ENCODE results near the gene PHF11. TPM values are rescaled to one million over a fixed set of nuclear protein-coding genes. Genes with fewer than 3 reads are reported as not detected.

PHF11 gene
- total and polyA plus RNA-seq, 2 of the 13 experiments (the other 11 are each of a cell fraction or from before 2014, with no cell fraction given): 15.8 to 22.0 TPM

DNA sequence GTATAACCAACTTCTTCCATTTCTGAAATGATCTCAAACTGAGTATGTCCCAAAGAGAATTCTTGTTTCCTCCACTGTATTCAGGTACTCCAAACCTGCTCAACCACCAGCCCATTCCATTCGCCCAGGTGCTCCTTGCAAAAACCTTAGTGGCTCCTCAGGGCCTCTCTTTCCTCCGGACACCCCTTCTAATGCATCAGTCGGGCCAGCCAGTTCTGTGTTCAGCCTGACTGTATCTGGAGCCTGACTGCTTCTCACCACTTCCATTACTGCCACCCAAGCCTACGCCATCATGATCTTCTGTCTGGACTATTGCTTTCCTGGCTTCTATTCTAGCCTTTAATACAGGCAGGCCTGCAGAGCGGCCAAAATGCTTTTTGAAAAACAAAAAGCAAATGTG lies 1.5 kb downstream of the PHF11 start (continued):
- TF ChIP-seq AHDC1 (CRISPR knock-in tag; IDR thresholded peaks at IDR 0.05; ENCODE audit: borderline replicate concordance): no peak
- TF ChIP-seq SMC3 (IDR thresholded peaks at IDR 0.05; ENCODE audit: low read length): no peak
- no peak for TF ChIP-seq JUN (CRISPR knock-in tag; IDR thresholded peaks at IDR 0.05)
- TF ChIP-seq E2F1 (CRISPR knock-in tag; IDR thresholded peaks at IDR 0.05): no peak
- no peak for TF ChIP-seq SOX13 (IDR thresholded peaks at IDR 0.05)
- TF ChIP-seq SOX13 (CRISPR knock-in tag; conservative IDR thresholded peaks at IDR 0.05 in 1 of 2, IDR thresholded peaks at IDR 0.05 in 1 of 2): no peak

- Histone ChIP-seq H2AFZ (ENCODE audit: low read length) (no peak overlapping the region), H3K27ac (ENCODE audit: extremely low read length, insufficient read depth, low read length) (no peak overlapping the region), H3K9me3 (ENCODE audit: low read length) (no peaks in the 10 kb centered on the region), H4K20me1 (ENCODE audit: insufficient read depth, low read length) (no peaks in the 10 kb centered on the region), H3K4me1 (ENCODE audit: insufficient read depth, low read length) (peaks cover 21% of the 10 kb centered on the region), H3K79me2 (ENCODE audit: insufficient read depth, low read length) (no peaks in the 10 kb centered on the region), H3K27me3 (ENCODE audit: control insufficient read depth in 1 of 2, insufficient read depth in 2 of 2, low read length in 2 of 2) (no peaks in the 10 kb centered on the region), H3K36me3 (replicated peaks in 1 of 2; ENCODE audit: control insufficient read depth in 1 of 2, insufficient read depth in 2 of 2, low read length in 2 of 2) (no peaks in the 10 kb centered on the region), H3K4me2 (ENCODE audit: low read depth, low read length) (no peak overlapping the region), H3K4me3 (replicated peaks in 1 of 3; ENCODE audit: insufficient read depth in 1 of 3, low read depth in 2 of 3, low read length in 3 of 3) (no peak overlapping the region), H3K9ac (ENCODE audit: insufficient read depth, low read depth, low read length) (no peak overlapping the region)
- 96% methylated on average over 4 of the region's 4 CpGs for WGBS (ENCODE audit: low lambda C conversion rate)
- ChIA-PET POLR2A (no interaction called here), CTCF (ENCODE audit: low intra/inter-chr PET ratio, low total read pairs) (no interaction called here)
- DNase-seq (ENCODE audit: low spot score) (no peak), ATAC-seq (no peak), FAIRE-seq (no peak)
- intact Hi-C loops (cut with micrococcal nuclease; ENCODE audit: unreplicated experiment) (loop anchor here (5.0 kb wide), 1 partner anchor 46 kb away; no protein-coding TSS in a partner anchor), in situ Hi-C loops (cut with HindIII; ENCODE audit: extremely low pct_ligation_motif_present, low pct_unique_long_range_greater_than_20kb) (no loop called here)
- no TSS peak for BruUV-seq (replicated peaks)
- TF ChIP-seq ZNF749 (CRISPR knock-in tag; IDR thresholded peaks at IDR 0.05; ENCODE audit: borderline replicate concordance): no peak
- no peak for TF ChIP-seq BHLHE40 (IDR thresholded peaks at IDR 0.05; ENCODE audit: low read length)
- no peak for TF ChIP-seq SOX13 (IDR thresholded peaks at IDR 0.05)
- TF ChIP-seq SOX13 (CRISPR knock-in tag; conservative IDR thresholded peaks at IDR 0.05 in 1 of 2, IDR thresholded peaks at IDR 0.05 in 1 of 2): no peak
- TF ChIP-seq ZNF839 (CRISPR knock-in tag; IDR thresholded peaks at IDR 0.05; ENCODE audit: borderline replicate concordance): no peak
- no peak for TF ChIP-seq ARID4A (CRISPR knock-in tag; IDR thresholded peaks at IDR 0.05; ENCODE audit: borderline replicate concordance)
- TF ChIP-seq ETV6 (CRISPR knock-in tag; conservative IDR thresholded peaks at IDR 0.05): no peak
- TF ChIP-seq KDM5A (IDR thresholded peaks at IDR 0.05; ENCODE audit: borderline replicate concordance, low read length): no peak
These were observed 2.5 kb downstream of the PHF11 start for GRCh38 chr13:49498206-49498605.

Measured in HepG2 (cell line).